KMS-11 (cell line): ENCODE results near the gene MAPKAP1.

Experiments
- H2AFZ ChIP-seq: fragments of 200-600 bp; sonication (generic); 2 replicates; pipeline ENCODE4 v1.6.1; 2016; ENCODE audit warnings: antibody characterized with exemption, mixed run types, low read depth
- H3K27ac ChIP-seq: fragments of 200-600 bp; sonication (generic); 2 replicates; pipeline ENCODE4 v1.6.1; 2016; ENCODE audit warnings: mild to moderate bottlenecking, mixed run types
- H3K27me3 ChIP-seq: fragments of 200-600 bp; sonication (generic); 2 replicates; pipeline ENCODE4 v1.6.1; 2017; ENCODE audit warnings: mild to moderate bottlenecking, low read depth, mixed run types, moderate library complexity; ENCODE audit not compliant: insufficient read depth
- H3K36me3 ChIP-seq: fragments of 200-600 bp; sonication (generic); 2 replicates; pipeline ENCODE4 v1.6.1; 2017; ENCODE audit warnings: mild to moderate bottlenecking, mixed run types; ENCODE audit not compliant: insufficient read depth
- H3K4me1 ChIP-seq: fragments of 200-600 bp; sonication (generic); 2 replicates; pipeline ENCODE4 v1.6.1; 2016; ENCODE audit warnings: mild to moderate bottlenecking, low read depth, mixed run types; ENCODE audit not compliant: poor library complexity, severe bottlenecking
- H3K4me2 ChIP-seq: fragments of 200-600 bp; sonication (generic); 2 replicates; pipeline ENCODE4 v1.7.0; 2016; ENCODE audit warnings: mild to moderate bottlenecking, mixed run types
- H3K4me3 ChIP-seq: fragments of 200-600 bp; sonication (generic); IDR thresholded peaks from 2 replicates; pipeline ENCODE4 v1.6.1; 2017; ENCODE audit warnings: low read depth, low read length, mixed read lengths; ENCODE audit not compliant: insufficient read depth
- H3K79me2 ChIP-seq: fragments of 200-600 bp; sonication (generic); 2 replicates; pipeline ENCODE4 v1.6.1; 2016; ENCODE audit warnings: low read depth, mixed run types; ENCODE audit not compliant: insufficient read depth
- H3K9ac ChIP-seq: fragments of 200-600 bp; sonication (generic); 2 replicates; pipeline ENCODE4 v1.6.1; 2016; ENCODE audit warnings: mild to moderate bottlenecking, mixed run types
- H4K20me1 ChIP-seq: fragments of 200-600 bp; sonication (generic); 2 replicates; pipeline ENCODE4 v1.6.1; 2016; ENCODE audit warnings: mild to moderate bottlenecking, mixed run types; ENCODE audit not compliant: insufficient read depth
- TF ChIP-seq, protein P1 (sequence below): fragments of 200-600 bp; sonication (generic); conservative IDR thresholded peaks from 2 replicates; pipeline ENCODE4 v1.6.1; 2017; ENCODE audit warnings: low read depth, mild to moderate bottlenecking, antibody characterized with exemption, low read length, moderate library complexity, mixed read lengths

Gene MAPKAP1

GRCh38 chr9:125421591-125422181 is 285.3 kb downstream of the MAPKAP1 start:
- H3K27me3 ChIP-seq: no peaks in the 10 kb centered on the region
- TF ChIP-seq, protein P1, sequence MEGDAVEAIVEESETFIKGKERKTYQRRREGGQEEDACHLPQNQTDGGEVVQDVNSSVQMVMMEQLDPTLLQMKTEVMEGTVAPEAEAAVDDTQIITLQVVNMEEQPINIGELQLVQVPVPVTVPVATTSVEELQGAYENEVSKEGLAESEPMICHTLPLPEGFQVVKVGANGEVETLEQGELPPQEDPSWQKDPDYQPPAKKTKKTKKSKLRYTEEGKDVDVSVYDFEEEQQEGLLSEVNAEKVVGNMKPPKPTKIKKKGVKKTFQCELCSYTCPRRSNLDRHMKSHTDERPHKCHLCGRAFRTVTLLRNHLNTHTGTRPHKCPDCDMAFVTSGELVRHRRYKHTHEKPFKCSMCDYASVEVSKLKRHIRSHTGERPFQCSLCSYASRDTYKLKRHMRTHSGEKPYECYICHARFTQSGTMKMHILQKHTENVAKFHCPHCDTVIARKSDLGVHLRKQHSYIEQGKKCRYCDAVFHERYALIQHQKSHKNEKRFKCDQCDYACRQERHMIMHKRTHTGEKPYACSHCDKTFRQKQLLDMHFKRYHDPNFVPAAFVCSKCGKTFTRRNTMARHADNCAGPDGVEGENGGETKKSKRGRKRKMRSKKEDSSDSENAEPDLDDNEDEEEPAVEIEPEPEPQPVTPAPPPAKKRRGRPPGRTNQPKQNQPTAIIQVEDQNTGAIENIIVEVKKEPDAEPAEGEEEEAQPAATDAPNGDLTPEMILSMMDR: no peak
- H2AFZ ChIP-seq: no peak overlapping the region
- no peaks in the 10 kb centered on the region for H3K79me2 ChIP-seq
- no peak overlapping the region for H3K27ac ChIP-seq
- no peak overlapping the region for H3K9ac ChIP-seq
- no peaks in the 10 kb centered on the region for H3K4me1 ChIP-seq
- H3K4me2 ChIP-seq: no peak overlapping the region
- no peaks in the 10 kb centered on the region for H3K36me3 ChIP-seq
- H3K4me3 ChIP-seq: no peak overlapping the region
- no peaks in the 10 kb centered on the region for H4K20me1 ChIP-seq

- H3K36me3 ChIP-seq: no peaks in the 10 kb centered on the region
- no peak overlapping the region for H3K27ac ChIP-seq
- no peak overlapping the region for H3K4me2 ChIP-seq
- H3K4me1 ChIP-seq: no peaks in the 10 kb centered on the region
- H3K4me3 ChIP-seq: no peak overlapping the region
- H4K20me1 ChIP-seq: no peaks in the 10 kb centered on the region
- H3K79me2 ChIP-seq: no peaks in the 10 kb centered on the region
- no peaks in the 10 kb centered on the region for H3K27me3 ChIP-seq
- TF ChIP-seq, protein P1: no peak
- no peak overlapping the region for H2AFZ ChIP-seq
- H3K9ac ChIP-seq: no peak overlapping the region
Measured at GRCh38 chr9:125421166-125421565, 285.8 kb downstream of the MAPKAP1 start.

DNA sequence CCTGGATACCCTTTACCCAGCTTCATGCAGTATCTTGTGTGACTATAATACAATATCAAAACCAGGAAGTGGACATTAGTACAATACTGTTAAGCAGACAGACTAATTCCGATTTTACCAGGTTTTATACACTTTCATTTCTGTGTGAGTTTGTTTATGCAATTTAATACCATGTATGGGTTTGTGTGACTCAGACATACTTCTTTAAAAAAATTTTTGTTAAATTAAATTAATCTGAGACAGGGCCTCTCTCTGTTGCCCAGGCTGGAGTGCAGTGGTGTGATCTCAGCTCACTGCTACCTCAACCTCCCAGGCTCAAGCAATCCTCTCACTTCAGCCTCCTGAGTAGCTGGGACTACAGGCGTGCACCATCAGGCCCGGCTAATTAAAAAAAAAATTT is 288.6 kb downstream of the MAPKAP1 start:
- Histone ChIP-seq H2AFZ (no peak overlapping the region), H3K27ac (no peak overlapping the region), H3K27me3 (no peaks in the 10 kb centered on the region), H4K20me1 (no peaks in the 10 kb centered on the region), H3K9ac (no peak overlapping the region), H3K4me1 (no peaks in the 10 kb centered on the region), H3K79me2 (no peaks in the 10 kb centered on the region), H3K4me2 (no peak overlapping the region), H3K36me3 (no peaks in the 10 kb centered on the region), H3K4me3 (no peak overlapping the region)
- TF ChIP-seq, protein P1: no peak

- Histone ChIP-seq H3K4me2 (no peak overlapping the region), H2AFZ (no peak overlapping the region), H4K20me1 (no peaks in the 10 kb centered on the region), H3K27ac (no peak overlapping the region), H3K79me2 (no peaks in the 10 kb centered on the region), H3K36me3 (no peaks in the 10 kb centered on the region), H3K27me3 (no peaks in the 10 kb centered on the region), H3K9ac (no peak overlapping the region), H3K4me3 (no peak overlapping the region), H3K4me1 (no peaks in the 10 kb centered on the region)
- TF ChIP-seq, protein P1: no peak
Measured at GRCh38 chr9:125416517-125416916, 290.5 kb downstream of the MAPKAP1 start.
